CD4-positive, alpha-beta T cell treated with Interleukin-4 for 4 hours (primary cell): Measurements from ENCODE around the gene EEF1A2.

Experiments
- DNase-seq: peaks from one replicate; pipeline ENCODE4 v3.0.0-alpha.2; 2020

The EEF1A2 gene

GRCh38 chr20:63536241-63536977 is 37.5 kb upstream of the EEF1A2 start:
- DNase-seq = no peak

- no peak for DNase-seq
Observed at GRCh38 chr20:63534831-63535651, 36.2 kb upstream of the EEF1A2 start.

- no peak for DNase-seq
Observed at GRCh38 chr20:63534427-63534830, 35.5 kb upstream of the EEF1A2 start.

GRCh38 chr20:63533871-63534393 is 35.0 kb upstream of the EEF1A2 start:
- DNase-seq = no peak

GRCh38 chr20:63533388-63533787 is 34.5 kb upstream of the EEF1A2 start:
- no peak for DNase-seq

DNA sequence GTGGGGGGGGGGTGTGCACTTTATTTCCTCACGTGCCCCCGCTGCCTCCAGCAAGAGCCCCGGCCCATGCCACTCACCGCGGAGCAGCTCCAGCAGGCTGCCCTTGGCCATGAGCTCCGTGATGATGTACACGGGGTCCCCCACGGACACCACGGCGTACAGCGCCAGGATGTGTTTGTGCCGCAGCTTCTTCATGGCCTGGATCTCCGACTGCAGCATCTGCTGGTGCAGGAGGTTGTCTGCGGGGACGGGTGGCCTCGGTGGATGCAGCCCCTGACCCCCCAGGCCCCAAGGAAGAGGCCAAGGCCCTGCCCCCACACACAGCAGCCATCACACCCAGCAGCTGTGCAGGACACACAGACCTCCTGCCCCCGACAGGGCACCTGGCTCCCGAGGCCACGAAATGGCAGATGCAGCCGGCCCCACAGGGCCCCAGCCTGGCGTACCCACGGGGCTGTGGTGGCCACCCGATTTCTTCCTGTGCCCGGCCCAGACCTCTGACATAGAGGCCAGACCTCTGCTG is 33.6 kb upstream of the EEF1A2 start:
- no peak for DNase-seq

DNA sequence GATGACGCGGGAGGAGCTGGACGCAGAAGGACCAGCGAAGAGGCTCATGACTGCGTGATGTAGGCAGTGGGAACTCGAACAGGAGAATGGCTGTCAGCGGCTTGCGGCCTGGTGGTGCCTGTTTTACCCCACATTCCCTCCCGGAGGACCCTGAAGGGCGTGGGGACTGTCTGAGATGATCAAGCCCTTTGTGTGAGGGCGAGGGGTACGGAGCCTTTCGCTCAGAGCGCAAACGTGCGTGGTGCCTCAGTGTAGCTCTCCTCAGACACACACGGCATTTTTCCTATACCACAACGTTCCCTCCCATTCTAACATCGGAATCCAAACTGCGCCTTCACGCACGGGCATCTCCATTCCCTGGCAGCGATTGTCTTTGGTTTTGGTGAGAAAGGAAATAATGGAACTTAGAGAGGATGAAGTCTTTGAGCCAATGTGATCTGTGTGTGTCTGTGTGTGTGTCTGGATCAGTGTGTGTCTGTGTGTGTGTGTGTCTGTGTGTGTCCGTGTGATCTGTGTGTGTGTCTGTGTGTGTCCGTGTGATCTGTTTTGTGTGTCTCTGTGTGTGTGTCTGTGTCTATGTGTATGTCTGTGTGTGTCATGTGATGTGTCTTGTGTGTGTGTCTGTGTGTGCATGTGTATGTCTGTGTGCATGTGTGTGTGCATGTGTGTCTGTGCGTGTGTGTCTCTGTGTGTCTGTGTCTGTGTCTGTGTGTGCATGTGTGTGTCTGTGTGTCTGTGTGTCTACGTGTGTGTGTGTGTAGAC is 33.0 kb upstream of the EEF1A2 start:
- DNase-seq = no peak

GRCh38 chr20:63530788-63531160 is 31.9 kb upstream of the EEF1A2 start:
- no peak for DNase-seq

GRCh38 chr20:63529861-63530787 is 31.2 kb upstream of the EEF1A2 start:
- no peak for DNase-seq

DNA sequence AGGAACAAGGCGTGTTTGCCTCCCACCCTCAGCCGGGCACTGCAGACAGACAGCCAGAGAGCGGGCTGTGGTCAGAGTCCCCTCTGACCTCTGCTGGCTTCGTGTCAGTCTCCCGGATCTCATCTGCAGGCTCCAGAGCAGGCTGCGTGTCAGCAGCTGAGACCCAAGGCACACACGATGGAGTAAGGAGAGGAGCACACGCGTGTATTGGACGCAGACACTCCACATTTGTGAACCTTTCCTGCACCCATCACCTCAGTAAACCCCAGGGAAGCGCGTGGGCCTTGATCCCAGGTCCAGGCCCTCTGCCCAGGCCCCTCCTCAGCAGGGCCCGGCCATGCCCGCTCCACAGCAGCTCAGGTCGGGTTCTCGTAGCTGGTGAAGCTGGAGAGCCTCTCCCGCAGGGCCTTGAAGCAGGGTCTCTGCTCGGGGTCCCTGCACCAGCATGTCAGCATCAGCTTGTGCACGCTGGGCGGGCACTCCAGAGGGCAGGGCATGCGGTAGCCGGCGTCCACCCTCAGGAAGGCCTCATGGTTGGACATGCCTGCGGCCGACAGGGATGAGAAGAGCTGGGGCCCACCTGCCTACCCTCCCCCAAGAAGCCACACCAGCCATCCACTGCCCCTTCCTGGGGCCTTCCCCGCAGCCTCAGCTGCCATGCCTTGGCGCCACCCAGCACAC is 30.4 kb upstream of the EEF1A2 start:
- DNase-seq = no peak

DNA sequence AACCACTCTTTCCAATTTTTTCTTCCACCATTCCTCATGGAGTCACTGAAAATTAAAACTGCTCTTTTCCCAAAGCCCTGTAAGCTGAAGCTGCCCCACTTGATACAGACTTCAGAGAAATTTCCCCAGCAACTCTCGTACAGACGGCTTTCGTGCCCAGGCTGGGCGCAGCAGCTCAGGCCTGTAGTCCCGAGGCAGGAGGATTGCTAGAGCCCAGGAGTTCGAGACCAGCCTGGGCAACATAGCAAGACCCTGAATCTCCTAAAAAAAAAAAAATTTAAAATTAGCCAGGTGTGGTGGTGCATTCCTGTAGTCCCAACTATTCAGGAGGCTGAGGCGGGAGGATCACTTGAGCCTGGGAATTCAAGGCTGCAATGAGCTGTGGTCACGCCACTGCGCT is 28.3 kb upstream of the EEF1A2 start:
- DNase-seq = no peak

GRCh38 chr20:63525971-63526370 is 27.1 kb upstream of the EEF1A2 start:
- no peak for DNase-seq

- DNase-seq = no peak
Observed at GRCh38 chr20:63525185-63525584, 26.3 kb upstream of the EEF1A2 start.

- DNase-seq = no peak
Observed at GRCh38 chr20:63522981-63523611, 24.2 kb upstream of the EEF1A2 start.

DNA sequence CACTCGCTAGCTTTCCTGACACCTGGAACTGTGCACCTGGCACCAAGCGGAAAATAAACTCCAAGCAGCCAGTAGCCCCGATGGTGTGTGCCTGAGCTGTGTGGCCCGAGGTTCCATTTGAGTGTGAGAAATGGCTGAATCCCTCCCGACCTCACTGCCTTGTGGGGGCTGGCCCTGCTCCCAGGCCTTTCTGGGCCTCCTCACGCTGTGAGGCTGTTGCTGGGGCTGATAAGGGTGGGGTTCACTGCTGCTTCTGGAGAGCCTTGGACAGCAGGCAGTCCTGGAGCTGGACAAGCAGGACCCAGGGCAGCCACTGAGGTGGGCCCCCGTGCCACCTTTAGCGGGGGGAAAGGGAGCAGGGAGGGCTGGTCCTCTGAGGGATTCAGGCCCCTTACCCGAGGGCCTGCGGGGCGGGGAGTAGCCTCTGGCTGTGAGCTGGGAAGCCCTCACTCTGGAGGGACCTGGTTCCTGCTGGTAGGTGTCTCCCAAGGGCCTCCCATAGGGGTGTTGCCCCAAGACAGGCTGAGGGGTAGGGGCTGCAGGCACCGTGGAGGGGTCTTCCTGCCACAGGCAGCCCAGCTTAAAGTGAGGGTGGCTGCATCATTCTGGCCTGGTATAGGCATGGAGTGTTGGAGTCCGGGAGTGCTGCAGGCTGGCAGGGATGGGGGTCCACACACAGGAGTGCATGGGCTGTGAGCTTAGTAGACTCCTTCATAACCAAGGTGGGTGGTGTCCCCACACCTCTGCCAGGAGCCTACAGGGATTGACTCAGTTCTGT is 23.4 kb upstream of the EEF1A2 start:
- no peak for DNase-seq

DNA sequence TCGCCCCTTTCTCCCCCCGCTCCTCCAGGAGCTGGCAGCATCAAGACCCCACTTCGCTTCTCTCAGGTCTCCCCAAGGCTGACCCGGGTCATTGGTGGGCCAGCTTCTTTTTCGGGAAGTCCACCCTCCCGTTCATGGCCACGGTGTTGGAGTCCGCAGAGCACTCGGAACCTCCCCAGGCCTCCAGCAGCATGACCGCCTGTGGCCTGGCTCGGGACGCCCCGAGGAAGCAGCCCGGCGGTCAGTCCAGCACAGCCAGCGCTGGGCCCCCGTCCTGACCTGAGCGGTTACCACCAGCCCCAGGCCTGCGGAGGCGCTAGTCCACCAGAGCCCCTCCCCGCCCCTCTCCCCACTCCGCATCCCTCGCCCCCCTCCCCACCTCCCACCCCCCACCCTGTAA is 22.7 kb upstream of the EEF1A2 start:
- DNase-seq = no peak

GRCh38 chr20:63520934-63521601 is 22.2 kb upstream of the EEF1A2 start:
- peak; percentile 58 for DNase-seq

DNA sequence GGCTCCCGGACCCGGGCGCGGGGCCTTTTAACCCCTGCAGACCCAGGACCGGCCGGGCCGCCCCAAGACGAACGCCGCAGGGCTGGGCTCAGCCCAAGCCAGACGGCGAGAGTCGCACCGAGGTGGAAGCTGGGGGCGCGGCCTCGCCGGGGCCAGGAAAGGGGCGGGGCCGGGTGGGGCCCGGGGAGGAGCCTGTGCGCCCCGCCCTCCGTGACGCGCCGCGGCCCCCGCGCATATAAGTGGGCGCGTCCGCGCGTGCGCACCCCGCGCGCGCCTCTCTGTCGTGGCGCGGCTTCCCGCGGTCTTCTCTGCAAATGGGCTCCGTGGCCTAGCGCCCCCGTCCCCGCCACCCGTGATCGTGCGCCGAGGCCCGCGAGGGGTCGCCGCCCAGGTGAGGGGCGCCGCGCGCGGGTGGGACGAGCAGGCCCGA is 21.6 kb upstream of the EEF1A2 start, which contains the start of gene PPDPF:
PPDPF (plus strand) TSS at position 262 of the 430 bp plus-strand sequence. CDS start 544 bp downstream, outside the sequence.
- peak; percentile 75 for DNase-seq
